MG63 (cell line): ENCODE measurements around the gene PRKG1. TPM values are rescaled to one million over a fixed set of nuclear protein-coding genes. Genes with fewer than 3 reads are reported as not detected.

ENCODE experiments used
- DNase-seq: peaks from one replicate; pipeline ENCODE4 v3.0.0-alpha.2; 2020
- H3K27me3 ChIP-seq: fragments of 250-450 bp; sonication (Bioruptor Pico); 2 replicates; pipeline ENCODE4 v1.5.1; 2020; ENCODE audit warnings: mild to moderate bottlenecking, moderate library complexity
- H3K36me3 ChIP-seq: fragments of 250-450 bp; sonication (Bioruptor Pico); 2 replicates; pipeline ENCODE4 v1.5.1; 2020; ENCODE audit warnings: mild to moderate bottlenecking, moderate library complexity
- H3K4me3 ChIP-seq: fragments of 250-450 bp; sonication (Bioruptor Pico); 2 replicates; pipeline ENCODE4 v1.5.1; 2020; ENCODE audit warnings: mild to moderate bottlenecking, moderate library complexity
- H3K9me3 ChIP-seq: fragments of 250-450 bp; sonication (Bioruptor Pico); 2 replicates; pipeline ENCODE4 v1.5.1; 2020; ENCODE audit warnings: mild to moderate bottlenecking, moderate library complexity
- total RNA-seq: library from RNA; depleted of rRNA; stranded (reverse); fragments of >200 nt; shearing (Covaris generic); gene quantifications from 2 replicates; pipeline ENCODE4 v1.2.3, GENCODE V29; 2014; ENCODE audit warnings: low replicate concordance

The PRKG1 gene
- total RNA-seq, 1 experiment from 2014 or later, result 3.9 TPM

GRCh38 chr10:52083422-52083821 is 1009.1 kb downstream of the PRKG1 start:
- no peak for DNase-seq
- Histone ChIP-seq H3K4me3 (no peak overlapping the region), H3K36me3 (no peaks in the 10 kb centered on the region), H3K27me3 (no peaks in the 10 kb centered on the region), H3K9me3 (no peaks in the 10 kb centered on the region)

GRCh38 chr10:52092390-52092789 is 1018.1 kb downstream of the PRKG1 start:
- Histone ChIP-seq H3K36me3 (no peaks in the 10 kb centered on the region), H3K4me3 (no peak overlapping the region), H3K9me3 (no peaks in the 10 kb centered on the region), H3K27me3 (no peaks in the 10 kb centered on the region)
- no peak for DNase-seq

DNA sequence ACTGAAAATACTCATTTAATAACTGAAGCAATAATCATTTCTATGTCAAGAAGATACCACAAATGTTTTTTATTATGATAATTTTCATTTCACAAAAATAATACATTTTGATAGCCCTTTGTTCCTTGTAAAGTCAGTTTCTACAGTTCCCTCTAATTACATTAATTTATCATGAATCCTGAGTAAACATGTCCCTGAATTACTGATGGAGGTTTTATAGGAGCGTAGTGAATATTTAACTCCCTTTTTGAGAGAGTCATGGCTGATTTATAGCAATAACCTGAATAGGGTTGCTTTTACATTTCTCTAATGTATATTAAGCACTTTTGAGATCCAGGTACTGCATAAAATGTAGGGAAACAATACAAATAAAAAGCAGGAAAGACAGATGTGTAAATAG is 1023.8 kb downstream of the PRKG1 start:
- H3K9me3 ChIP-seq, result no peaks in the 10 kb centered on the region
- H3K27me3 ChIP-seq, result no peaks in the 10 kb centered on the region
- H3K4me3 ChIP-seq, result no peak overlapping the region
- DNase-seq, result no peak
- H3K36me3 ChIP-seq, result no peaks in the 10 kb centered on the region

GRCh38 chr10:52099026-52099600 is 1024.8 kb downstream of the PRKG1 start:
- no peaks in the 10 kb centered on the region for H3K36me3 ChIP-seq
- H3K4me3 ChIP-seq, result no peak overlapping the region
- no peaks in the 10 kb centered on the region for H3K9me3 ChIP-seq
- H3K27me3 ChIP-seq, result no peaks in the 10 kb centered on the region
- no peak for DNase-seq

- Histone ChIP-seq H3K27me3 (no peaks in the 10 kb centered on the region), H3K4me3 (no peak overlapping the region), H3K36me3 (no peaks in the 10 kb centered on the region), H3K9me3 (no peaks in the 10 kb centered on the region)
- DNase-seq, result no peak
Observed at GRCh38 chr10:52100011-52100547, 1025.8 kb downstream of the PRKG1 start.

DNA sequence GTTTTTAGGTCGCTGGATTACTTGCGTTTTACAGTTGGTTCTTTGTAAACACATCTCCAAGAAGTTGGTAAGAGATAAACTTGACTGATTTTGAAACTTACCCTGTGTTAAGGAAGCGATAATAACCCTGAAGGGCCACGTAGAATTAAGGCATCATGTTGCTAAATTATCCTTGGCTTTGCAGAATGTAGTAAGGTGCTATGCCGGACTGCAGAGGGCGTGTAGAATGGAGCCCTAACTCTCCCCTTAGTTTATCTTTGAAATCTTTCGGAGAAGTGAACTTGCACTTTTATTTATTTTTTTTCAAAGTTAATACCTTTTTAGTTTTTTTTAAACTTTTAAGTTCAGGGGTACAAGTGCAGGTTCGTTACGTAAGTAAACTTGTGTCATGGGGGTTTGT is 1031.0 kb downstream of the PRKG1 start:
- no peak for DNase-seq
- Histone ChIP-seq H3K36me3 (no peaks in the 10 kb centered on the region), H3K9me3 (no peaks in the 10 kb centered on the region), H3K27me3 (no peaks in the 10 kb centered on the region), H3K4me3 (no peak overlapping the region)

GRCh38 chr10:52106011-52106410 is 1031.7 kb downstream of the PRKG1 start:
- H3K27me3 ChIP-seq, result no peaks in the 10 kb centered on the region
- H3K36me3 ChIP-seq, result no peaks in the 10 kb centered on the region
- H3K9me3 ChIP-seq, result no peaks in the 10 kb centered on the region
- no peak overlapping the region for H3K4me3 ChIP-seq
- DNase-seq, result no peak

DNA sequence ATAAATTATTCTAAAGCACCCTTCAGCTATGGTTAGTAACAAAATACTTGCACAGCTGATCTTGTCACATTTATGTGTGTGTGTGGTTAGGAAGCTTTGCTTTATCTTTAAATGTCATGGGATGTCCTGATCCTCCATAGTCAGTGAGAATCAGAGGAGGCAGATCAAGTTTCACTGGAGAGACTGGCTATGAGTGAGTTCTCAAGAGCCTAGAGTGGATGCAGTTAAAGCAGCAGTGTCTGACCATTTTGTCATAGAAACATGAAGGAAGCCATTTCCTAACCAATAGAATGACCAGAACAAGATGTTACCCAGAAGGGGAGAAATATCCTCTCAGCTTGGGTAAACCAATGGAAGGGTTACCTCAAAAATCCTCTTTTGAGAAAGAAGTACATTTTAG is 1032.6 kb downstream of the PRKG1 start:
- no peaks in the 10 kb centered on the region for H3K36me3 ChIP-seq
- no peaks in the 10 kb centered on the region for H3K9me3 ChIP-seq
- no peaks in the 10 kb centered on the region for H3K27me3 ChIP-seq
- DNase-seq, result no peak
- no peak overlapping the region for H3K4me3 ChIP-seq

- Histone ChIP-seq H3K36me3 (no peaks in the 10 kb centered on the region), H3K27me3 (no peaks in the 10 kb centered on the region), H3K4me3 (no peak overlapping the region), H3K9me3 (no peaks in the 10 kb centered on the region)
- no peak for DNase-seq
Observed at GRCh38 chr10:52108236-52108635, 1033.9 kb downstream of the PRKG1 start.

DNA sequence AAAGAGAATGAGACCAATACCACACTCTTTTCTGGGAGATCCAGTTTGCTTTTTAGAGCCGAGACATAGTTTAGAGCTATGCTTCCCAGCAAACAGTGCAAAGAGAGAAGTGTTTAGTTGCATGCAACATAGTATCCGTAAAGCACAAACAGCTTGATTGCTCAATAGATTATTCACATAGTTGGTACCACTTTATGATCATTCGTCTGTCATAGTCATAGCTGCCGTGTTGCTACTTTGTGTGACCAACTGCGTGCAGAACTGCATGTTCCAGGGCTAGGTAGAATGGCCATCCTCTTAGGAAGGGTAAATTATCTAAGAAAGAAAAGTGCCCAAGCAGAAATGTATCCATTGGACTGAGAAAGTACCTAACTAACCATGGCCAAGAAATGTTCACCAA is 1036.3 kb downstream of the PRKG1 start:
- Histone ChIP-seq H3K36me3 (no peaks in the 10 kb centered on the region), H3K9me3 (no peaks in the 10 kb centered on the region), H3K4me3 (no peak overlapping the region), H3K27me3 (no peaks in the 10 kb centered on the region)
- DNase-seq, result no peak

GRCh38 chr10:52111101-52111891 is 1037.0 kb downstream of the PRKG1 start:
- no peaks in the 10 kb centered on the region for H3K36me3 ChIP-seq
- no peaks in the 10 kb centered on the region for H3K9me3 ChIP-seq
- H3K4me3 ChIP-seq, result no peak overlapping the region
- H3K27me3 ChIP-seq, result no peaks in the 10 kb centered on the region
- no peak for DNase-seq

GRCh38 chr10:52115823-52116222 is 1041.5 kb downstream of the PRKG1 start:
- H3K36me3 ChIP-seq, result no peaks in the 10 kb centered on the region
- no peaks in the 10 kb centered on the region for H3K9me3 ChIP-seq
- DNase-seq, result no peak
- no peaks in the 10 kb centered on the region for H3K27me3 ChIP-seq
- no peak overlapping the region for H3K4me3 ChIP-seq

GRCh38 chr10:52119507-52119906 is 1045.2 kb downstream of the PRKG1 start:
- Histone ChIP-seq H3K9me3 (no peaks in the 10 kb centered on the region), H3K4me3 (no peak overlapping the region), H3K36me3 (no peaks in the 10 kb centered on the region), H3K27me3 (no peaks in the 10 kb centered on the region)
- no peak for DNase-seq

DNA sequence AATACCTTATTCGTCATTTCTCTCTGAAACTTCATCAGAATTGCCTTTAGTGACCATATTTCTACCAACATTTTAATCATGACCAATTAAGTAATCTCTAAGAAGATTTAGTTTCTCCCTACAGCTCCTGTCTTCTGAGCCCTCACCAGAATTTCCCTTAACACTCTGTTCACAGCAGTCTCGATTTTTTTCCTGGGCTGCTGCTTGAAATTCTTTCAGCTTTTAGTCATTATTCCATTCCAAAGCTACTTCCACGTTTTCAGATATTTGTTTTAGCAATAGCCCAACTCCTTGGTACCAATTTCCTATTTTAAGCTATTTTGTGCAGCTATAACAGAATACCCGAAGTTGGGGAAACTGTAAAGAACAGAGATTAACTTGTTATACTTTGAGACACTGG is 1047.4 kb downstream of the PRKG1 start:
- Histone ChIP-seq H3K4me3 (no peak overlapping the region), H3K27me3 (no peaks in the 10 kb centered on the region)
- no peak for DNase-seq

DNA sequence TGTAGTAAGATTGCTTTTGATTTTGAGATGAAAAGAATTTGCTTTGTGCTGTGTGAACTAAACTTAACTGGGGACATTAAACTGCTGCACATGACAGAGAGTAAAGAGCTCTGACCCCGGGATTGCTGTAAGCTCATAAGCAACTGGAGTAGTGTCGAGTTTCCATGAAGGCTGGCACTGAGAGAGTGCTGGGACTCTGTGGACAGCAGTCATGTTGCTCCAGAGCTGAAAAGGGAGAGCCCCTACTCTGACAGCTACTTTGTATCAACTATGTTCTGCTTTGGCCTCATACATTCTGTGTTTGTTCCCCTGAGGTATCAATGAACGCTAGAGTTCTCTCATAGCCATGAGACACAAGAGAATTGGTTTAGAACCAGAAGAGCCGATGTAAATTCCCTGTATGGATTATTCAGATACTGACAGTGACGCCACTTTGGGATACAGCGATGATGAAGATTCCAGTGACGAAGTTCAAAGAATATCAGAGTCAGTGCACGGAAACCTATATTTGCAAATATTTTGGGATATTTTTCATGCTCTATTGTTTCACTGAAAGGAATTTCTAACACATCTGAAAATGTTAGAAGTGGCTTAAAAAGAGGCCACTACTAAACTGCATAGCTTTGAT is 1053.9 kb downstream of the PRKG1 start:
- Histone ChIP-seq H3K36me3 (no peaks in the 10 kb centered on the region), H3K4me3 (no peak overlapping the region), H3K27me3 (no peaks in the 10 kb centered on the region)

More for the DNA sequence above, 1047.4 kb downstream of the PRKG1 start:
- Histone ChIP-seq H3K9me3 (no peaks in the 10 kb centered on the region; the same call in 1 of the 2 replicates), H3K36me3 (no peaks in the 10 kb centered on the region)

GRCh38 chr10:52129410-52130178 is 1055.3 kb downstream of the PRKG1 start:
- Histone ChIP-seq H3K9me3 (no peaks in the 10 kb centered on the region; the same call in 1 of the 2 replicates), H3K4me3 (no peak overlapping the region), H3K27me3 (no peaks in the 10 kb centered on the region), H3K36me3 (no peaks in the 10 kb centered on the region)
- no peak for DNase-seq

More for the DNA sequence above, 1053.9 kb downstream of the PRKG1 start:
- no peaks in the 10 kb centered on the region; the same call in 1 of the 2 replicates for H3K9me3 ChIP-seq
- no peak for DNase-seq

GRCh38 chr10:52135101-52135500 is 1060.8 kb downstream of the PRKG1 start:
- Histone ChIP-seq H3K4me3 (no peak overlapping the region), H3K9me3 (no peaks in the 10 kb centered on the region), H3K27me3 (no peaks in the 10 kb centered on the region), H3K36me3 (no peaks in the 10 kb centered on the region)
- no peak for DNase-seq
